Chondrocyte (in vitro differentiated cells): Measurements from ENCODE around the gene CORO1A. TPM values are rescaled to one million over a fixed set of nuclear protein-coding genes. Genes with fewer than 3 reads are reported as not detected.

Source experiments
- DNase-seq: peaks from one replicate; pipeline ENCODE4 v3.0.0; 2021; ENCODE audit warnings: mixed read lengths, low spot score
- H3K27ac Mint-ChIP-seq: one replicate; pipeline ENCODE4 v1.8.0; 2021; ENCODE audit warnings: mild to moderate bottlenecking, moderate library complexity, mixed read lengths; ENCODE audit not compliant: unreplicated experiment
- H3K27me3 Mint-ChIP-seq: 2 replicates; pipeline ENCODE4 v1.8.0; 2021; ENCODE audit warnings: low read depth, mixed read lengths
- H3K36me3 Mint-ChIP-seq: 2 replicates; pipeline ENCODE4 v1.8.0; 2021; ENCODE audit warnings: low read depth, mixed read lengths
- H3K4me1 Mint-ChIP-seq: 2 replicates; pipeline ENCODE4 v1.8.0; 2021; ENCODE audit warnings: low read depth, mild to moderate bottlenecking, mixed read lengths
- H3K4me3 Mint-ChIP-seq: one replicate; pipeline ENCODE4 v1.8.0; 2021; ENCODE audit warnings: mild to moderate bottlenecking, moderate library complexity, mixed read lengths; ENCODE audit not compliant: unreplicated experiment
- H3K9me3 Mint-ChIP-seq: 2 replicates; pipeline ENCODE4 v1.8.0; 2021; ENCODE audit warnings: low read depth, mixed read lengths
- CTCF ChIP-seq: fragments of 200-600 bp; sonication (generic); IDR thresholded peaks from 2 replicates; pipeline ENCODE4 v1.5.0; 2021; ENCODE audit warnings: antibody characterized with exemption, mild to moderate bottlenecking, moderate library complexity
- total RNA-seq: library from RNA; stranded (reverse); gene quantifications from 3 replicates; pipeline ENCODE4 v1.2.1, GENCODE V29; 2021

CORO1A gene
- total RNA-seq, 1 donor from 2014 or later: 3.0 TPM

- Mint-ChIP-seq H3K4me3 (no peak overlapping the region), H3K9me3 (no peaks in the 10 kb centered on the region), H3K36me3 (no peaks in the 10 kb centered on the region), H3K4me1 (no peaks in the 10 kb centered on the region), H3K27me3 (no peaks in the 10 kb centered on the region), H3K27ac (no peak overlapping the region)
- no peak for DNase-seq
- TF ChIP-seq CTCF: no peak
Measured at GRCh38 chr16:30141750-30142149, 41.7 kb upstream of the CORO1A start.

GRCh38 chr16:30142672-30143346 is 40.6 kb upstream of the CORO1A start:
- H3K4me3 Mint-ChIP-seq: no peak overlapping the region
- H3K27ac Mint-ChIP-seq: no peak overlapping the region
- DNase-seq: no peak
- TF ChIP-seq CTCF: no peak
- H3K9me3 Mint-ChIP-seq: no peaks in the 10 kb centered on the region
- H3K4me1 Mint-ChIP-seq: no peaks in the 10 kb centered on the region
- no peaks in the 10 kb centered on the region for H3K36me3 Mint-ChIP-seq
- H3K27me3 Mint-ChIP-seq: no peaks in the 10 kb centered on the region

DNA sequence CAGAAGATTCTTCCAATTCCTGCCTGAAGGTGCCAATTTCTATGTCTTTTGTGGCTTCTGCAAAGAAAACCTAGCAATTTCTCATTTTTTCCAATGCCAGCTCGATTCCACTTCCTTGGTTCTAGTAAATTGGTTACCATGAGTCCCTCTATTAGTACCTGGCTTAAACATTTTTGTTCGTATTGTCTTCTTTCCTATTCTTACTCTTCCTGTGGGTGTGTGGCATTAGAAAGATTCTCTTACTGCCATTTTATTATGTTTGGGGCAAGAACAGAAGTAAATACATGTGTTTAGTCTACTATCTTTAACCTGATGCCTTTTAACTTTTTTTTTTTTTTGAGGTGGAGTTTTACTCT is 40.1 kb upstream of the CORO1A start:
- Mint-ChIP-seq H3K27me3 (no peaks in the 10 kb centered on the region), H3K9me3 (no peaks in the 10 kb centered on the region), H3K4me1 (no peaks in the 10 kb centered on the region), H3K4me3 (no peak overlapping the region), H3K27ac (no peak overlapping the region), H3K36me3 (no peaks in the 10 kb centered on the region)
- DNase-seq: no peak
- no peak for TF ChIP-seq CTCF

DNA sequence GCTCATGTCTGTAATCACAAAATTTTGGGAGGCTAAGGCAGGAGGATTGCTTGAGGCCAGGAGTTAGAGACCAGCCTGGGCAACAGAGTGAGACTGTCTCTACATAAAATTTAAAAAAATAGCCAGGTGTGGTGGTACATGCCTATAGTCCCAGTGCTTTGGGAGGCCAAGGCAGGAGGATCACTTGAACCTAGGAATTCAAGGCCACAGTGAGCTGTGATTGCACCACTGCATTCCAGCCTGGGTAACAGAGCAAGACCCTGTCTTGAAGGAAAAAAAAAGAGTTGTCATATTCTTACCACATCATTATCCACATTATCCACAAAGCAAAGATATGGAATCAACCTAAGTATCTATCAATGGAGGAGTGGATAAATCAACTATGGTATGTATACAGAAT is 39.4 kb upstream of the CORO1A start:
- H3K27me3 Mint-ChIP-seq: no peaks in the 10 kb centered on the region
- no peaks in the 10 kb centered on the region for H3K36me3 Mint-ChIP-seq
- no peaks in the 10 kb centered on the region for H3K4me1 Mint-ChIP-seq
- no peak for TF ChIP-seq CTCF
- no peak overlapping the region for H3K27ac Mint-ChIP-seq
- H3K4me3 Mint-ChIP-seq: no peak overlapping the region
- no peak for DNase-seq
- H3K9me3 Mint-ChIP-seq: peaks cover under 1% of the 10 kb centered on the region

DNA sequence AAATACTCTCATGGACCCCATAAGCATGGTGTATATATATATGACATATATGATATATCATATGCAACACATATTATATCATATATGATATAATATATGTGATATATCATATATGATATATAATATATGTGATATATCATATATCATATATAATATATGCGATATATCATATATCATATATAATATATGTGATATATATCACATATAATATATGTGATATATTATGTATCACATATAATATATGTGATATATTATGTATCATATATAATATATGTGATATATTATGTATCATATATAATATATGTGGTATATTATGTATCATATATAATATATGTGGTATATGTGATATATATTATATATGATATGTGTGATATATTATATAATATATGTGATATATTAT is 38.5 kb upstream of the CORO1A start:
- DNase-seq: no peak
- H3K27ac Mint-ChIP-seq: no peak overlapping the region
- peaks cover 8% of the 10 kb centered on the region for H3K9me3 Mint-ChIP-seq

More for the DNA sequence above, 38.5 kb upstream of the CORO1A start:
- Mint-ChIP-seq H3K4me1 (no peaks in the 10 kb centered on the region), H3K4me3 (no peak overlapping the region), H3K27me3 (no peaks in the 10 kb centered on the region), H3K36me3 (peaks cover 2% of the 10 kb centered on the region)
- no peak for TF ChIP-seq CTCF
